OCI-LY7 (cell line): ENCODE results near the gene RTL1.

ENCODE experiments used
- CTCF ChIP-seq: fragments of 200-600 bp; sonication (generic); conservative IDR thresholded peaks from 2 replicates; pipeline ENCODE4 v1.5.1; 2014; ENCODE audit warnings: mild to moderate bottlenecking, antibody characterized with exemption, low read length, moderate library complexity, mixed read lengths
- EZH2phosphoT487 ChIP-seq: fragments of 200-600 bp; sonication (generic); IDR thresholded peaks from 2 replicates; pipeline ENCODE4 v1.6.1; 2018; ENCODE audit warnings: low read depth, borderline replicate concordance, mild to moderate bottlenecking, mixed run types, antibody characterized with exemption, low read length, moderate library complexity, mixed read lengths

- TF ChIP-seq CTCF (no peak), EZH2phosphoT487 (no peak)
Measured at GRCh38 chr14:100944052-100944451, 40.5 kb upstream of the RTL1 start.
